Measurements from ENCODE around the gene BRSK2.

DNA sequence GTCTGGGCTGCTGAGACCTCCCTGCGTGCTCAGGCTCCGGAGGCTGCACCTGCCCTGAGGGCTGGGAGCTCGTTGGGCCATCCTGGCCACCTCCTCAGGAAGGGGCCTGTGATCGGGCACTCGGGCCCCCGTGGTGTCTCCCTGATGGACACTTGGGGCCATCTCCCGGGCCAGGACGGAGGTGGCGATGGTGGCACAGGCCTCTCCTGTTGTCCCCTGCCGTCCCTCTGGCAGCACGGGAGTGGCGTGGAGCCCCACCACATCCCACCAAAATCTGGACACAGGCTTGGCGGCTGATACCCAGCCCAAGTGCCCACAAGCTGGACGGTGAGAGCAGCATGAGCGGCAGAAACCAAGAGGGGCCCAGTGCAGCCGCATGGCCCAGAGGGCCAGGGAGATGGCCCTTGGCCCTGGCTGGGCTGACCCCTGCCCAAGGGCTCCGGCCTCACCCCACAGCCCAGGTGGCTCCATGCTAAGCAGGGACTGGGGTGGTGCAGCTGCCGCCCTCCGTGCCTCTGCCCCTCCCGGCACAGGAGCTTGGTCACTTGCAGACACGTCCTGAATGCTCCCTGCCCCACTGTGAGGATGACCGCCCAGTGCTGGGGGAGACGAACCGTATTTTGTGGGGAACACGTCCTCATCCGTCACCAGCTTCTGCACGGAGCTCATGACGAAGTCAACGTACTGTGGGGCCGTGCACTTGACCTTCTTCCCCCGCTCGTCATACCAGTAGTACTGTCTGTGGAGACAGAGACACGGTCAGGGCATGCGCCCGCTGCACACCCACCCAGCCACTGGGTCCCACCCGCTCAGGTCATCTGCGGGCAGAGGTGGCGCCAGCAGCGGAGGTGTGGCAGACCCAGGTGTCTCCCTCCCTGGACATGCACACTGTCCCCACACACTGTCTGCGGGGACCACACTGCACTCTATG, 81.2 kb downstream of the BRSK2 start:
- TF ChIP-seq OSR1 (CRISPR knock-in tag; IDR thresholded peaks at IDR 0.05) = no peak
- TF ChIP-seq, protein P1, sequence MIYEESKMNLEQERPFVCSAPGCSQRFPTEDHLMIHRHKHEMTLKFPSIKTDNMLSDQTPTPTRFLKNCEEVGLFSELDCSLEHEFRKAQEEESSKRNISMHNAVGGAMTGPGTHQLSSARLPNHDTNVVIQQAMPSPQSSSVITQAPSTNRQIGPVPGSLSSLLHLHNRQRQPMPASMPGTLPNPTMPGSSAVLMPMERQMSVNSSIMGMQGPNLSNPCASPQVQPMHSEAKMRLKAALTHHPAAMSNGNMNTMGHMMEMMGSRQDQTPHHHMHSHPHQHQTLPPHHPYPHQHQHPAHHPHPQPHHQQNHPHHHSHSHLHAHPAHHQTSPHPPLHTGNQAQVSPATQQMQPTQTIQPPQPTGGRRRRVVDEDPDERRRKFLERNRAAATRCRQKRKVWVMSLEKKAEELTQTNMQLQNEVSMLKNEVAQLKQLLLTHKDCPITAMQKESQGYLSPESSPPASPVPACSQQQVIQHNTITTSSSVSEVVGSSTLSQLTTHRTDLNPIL (CRISPR knock-in tag; IDR thresholded peaks at IDR 0.05; ENCODE audit: low read depth) = no peak
- TF ChIP-seq, protein P2, sequence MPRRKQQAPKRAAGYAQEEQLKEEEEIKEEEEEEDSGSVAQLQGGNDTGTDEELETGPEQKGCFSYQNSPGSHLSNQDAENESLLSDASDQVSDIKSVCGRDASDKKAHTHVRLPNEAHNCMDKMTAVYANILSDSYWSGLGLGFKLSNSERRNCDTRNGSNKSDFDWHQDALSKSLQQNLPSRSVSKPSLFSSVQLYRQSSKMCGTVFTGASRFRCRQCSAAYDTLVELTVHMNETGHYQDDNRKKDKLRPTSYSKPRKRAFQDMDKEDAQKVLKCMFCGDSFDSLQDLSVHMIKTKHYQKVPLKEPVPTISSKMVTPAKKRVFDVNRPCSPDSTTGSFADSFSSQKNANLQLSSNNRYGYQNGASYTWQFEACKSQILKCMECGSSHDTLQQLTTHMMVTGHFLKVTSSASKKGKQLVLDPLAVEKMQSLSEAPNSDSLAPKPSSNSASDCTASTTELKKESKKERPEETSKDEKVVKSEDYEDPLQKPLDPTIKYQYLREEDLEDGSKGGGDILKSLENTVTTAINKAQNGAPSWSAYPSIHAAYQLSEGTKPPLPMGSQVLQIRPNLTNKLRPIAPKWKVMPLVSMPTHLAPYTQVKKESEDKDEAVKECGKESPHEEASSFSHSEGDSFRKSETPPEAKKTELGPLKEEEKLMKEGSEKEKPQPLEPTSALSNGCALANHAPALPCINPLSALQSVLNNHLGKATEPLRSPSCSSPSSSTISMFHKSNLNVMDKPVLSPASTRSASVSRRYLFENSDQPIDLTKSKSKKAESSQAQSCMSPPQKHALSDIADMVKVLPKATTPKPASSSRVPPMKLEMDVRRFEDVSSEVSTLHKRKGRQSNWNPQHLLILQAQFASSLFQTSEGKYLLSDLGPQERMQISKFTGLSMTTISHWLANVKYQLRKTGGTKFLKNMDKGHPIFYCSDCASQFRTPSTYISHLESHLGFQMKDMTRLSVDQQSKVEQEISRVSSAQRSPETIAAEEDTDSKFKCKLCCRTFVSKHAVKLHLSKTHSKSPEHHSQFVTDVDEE (CRISPR knock-in tag; IDR thresholded peaks at IDR 0.05) = no peak
- TF ChIP-seq ZFP3 (CRISPR knock-in tag; IDR thresholded peaks at IDR 0.05) = no peak
- no peak for TF ChIP-seq TOX (CRISPR knock-in tag; IDR thresholded peaks at IDR 0.05; ENCODE audit: borderline replicate concordance)
- no peak for TF ChIP-seq RARB (CRISPR knock-in tag; IDR thresholded peaks at IDR 0.05)
- TF ChIP-seq, protein P3, sequence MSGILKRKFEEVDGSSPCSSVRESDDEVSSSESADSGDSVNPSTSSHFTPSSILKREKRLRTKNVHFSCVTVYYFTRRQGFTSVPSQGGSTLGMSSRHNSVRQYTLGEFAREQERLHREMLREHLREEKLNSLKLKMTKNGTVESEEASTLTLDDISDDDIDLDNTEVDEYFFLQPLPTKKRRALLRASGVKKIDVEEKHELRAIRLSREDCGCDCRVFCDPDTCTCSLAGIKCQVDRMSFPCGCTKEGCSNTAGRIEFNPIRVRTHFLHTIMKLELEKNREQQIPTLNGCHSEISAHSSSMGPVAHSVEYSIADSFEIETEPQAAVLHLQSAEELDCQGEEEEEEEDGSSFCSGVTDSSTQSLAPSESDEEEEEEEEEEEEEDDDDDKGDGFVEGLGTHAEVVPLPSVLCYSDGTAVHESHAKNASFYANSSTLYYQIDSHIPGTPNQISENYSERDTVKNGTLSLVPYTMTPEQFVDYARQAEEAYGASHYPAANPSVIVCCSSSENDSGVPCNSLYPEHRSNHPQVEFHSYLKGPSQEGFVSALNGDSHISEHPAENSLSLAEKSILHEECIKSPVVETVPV (CRISPR knock-in tag; IDR thresholded peaks at IDR 0.05) = no peak
- TF ChIP-seq ZFP30 (CRISPR knock-in tag; IDR thresholded peaks at IDR 0.05) = no peak
- TF ChIP-seq, protein P4, sequence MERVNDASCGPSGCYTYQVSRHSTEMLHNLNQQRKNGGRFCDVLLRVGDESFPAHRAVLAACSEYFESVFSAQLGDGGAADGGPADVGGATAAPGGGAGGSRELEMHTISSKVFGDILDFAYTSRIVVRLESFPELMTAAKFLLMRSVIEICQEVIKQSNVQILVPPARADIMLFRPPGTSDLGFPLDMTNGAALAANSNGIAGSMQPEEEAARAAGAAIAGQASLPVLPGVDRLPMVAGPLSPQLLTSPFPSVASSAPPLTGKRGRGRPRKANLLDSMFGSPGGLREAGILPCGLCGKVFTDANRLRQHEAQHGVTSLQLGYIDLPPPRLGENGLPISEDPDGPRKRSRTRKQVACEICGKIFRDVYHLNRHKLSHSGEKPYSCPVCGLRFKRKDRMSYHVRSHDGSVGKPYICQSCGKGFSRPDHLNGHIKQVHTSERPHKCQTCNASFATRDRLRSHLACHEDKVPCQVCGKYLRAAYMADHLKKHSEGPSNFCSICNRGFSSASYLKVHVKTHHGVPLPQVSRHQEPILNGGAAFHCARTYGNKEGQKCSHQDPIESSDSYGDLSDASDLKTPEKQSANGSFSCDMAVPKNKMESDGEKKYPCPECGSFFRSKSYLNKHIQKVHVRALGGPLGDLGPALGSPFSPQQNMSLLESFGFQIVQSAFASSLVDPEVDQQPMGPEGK (CRISPR knock-in tag; IDR thresholded peaks at IDR 0.05; ENCODE audit: borderline replicate concordance) = no peak
- no peak for TF ChIP-seq CSDC2 (CRISPR knock-in tag; IDR thresholded peaks at IDR 0.05)

All from SK-N-SH treated with all-trans-retinoic acid at 6 μM for 48 hours (cell line).